ENCODE measurements around the gene COL4A6.

The COL4A6 gene

GRCh38 chrX:108224727-108225621 lies 213.2 kb downstream of the COL4A6 start:
- peak; percentile 59 for TF ChIP-seq CTCF (IDR thresholded peaks at IDR 0.05; ENCODE audit: low read depth, low read length)
- no peak for DNase-seq (ENCODE audit: extremely low read depth, low read depth)

- DNase-seq (ENCODE audit: extremely low read depth, low read depth) = no peak
- TF ChIP-seq CTCF (IDR thresholded peaks at IDR 0.05; ENCODE audit: low read depth, low read length) = no peak
Measured at GRCh38 chrX:108224218-108224617, 214.0 kb downstream of the COL4A6 start.

GRCh38 chrX:108223585-108223984 lies 214.6 kb downstream of the COL4A6 start:
- no peak for DNase-seq (ENCODE audit: extremely low read depth, low read depth)
- no peak for TF ChIP-seq CTCF (IDR thresholded peaks at IDR 0.05; ENCODE audit: low read depth, low read length)

GRCh38 chrX:108221301-108221864 lies 216.8 kb downstream of the COL4A6 start:
- no peak for TF ChIP-seq CTCF (IDR thresholded peaks at IDR 0.05; ENCODE audit: low read depth, low read length)
- DNase-seq (ENCODE audit: extremely low read depth, low read depth) = no peak

- TF ChIP-seq CTCF (IDR thresholded peaks at IDR 0.05; ENCODE audit: low read depth, low read length) = no peak
- DNase-seq (ENCODE audit: extremely low read depth, low read depth) = no peak
Measured at GRCh38 chrX:108219949-108220601, 218.1 kb downstream of the COL4A6 start.

- DNase-seq (ENCODE audit: extremely low read depth, low read depth) = no peak
- no peak for TF ChIP-seq CTCF (IDR thresholded peaks at IDR 0.05; ENCODE audit: low read depth, low read length)
Measured at GRCh38 chrX:108217876-108218275, 220.3 kb downstream of the COL4A6 start.
